ENCODE results near the gene C1QB. TPM values are rescaled to one million over a fixed set of nuclear protein-coding genes. Genes with fewer than 3 reads are reported as not detected.

The C1QB gene
- total RNA-seq, 1 experiment from 2014 or later: not detected

DNA sequence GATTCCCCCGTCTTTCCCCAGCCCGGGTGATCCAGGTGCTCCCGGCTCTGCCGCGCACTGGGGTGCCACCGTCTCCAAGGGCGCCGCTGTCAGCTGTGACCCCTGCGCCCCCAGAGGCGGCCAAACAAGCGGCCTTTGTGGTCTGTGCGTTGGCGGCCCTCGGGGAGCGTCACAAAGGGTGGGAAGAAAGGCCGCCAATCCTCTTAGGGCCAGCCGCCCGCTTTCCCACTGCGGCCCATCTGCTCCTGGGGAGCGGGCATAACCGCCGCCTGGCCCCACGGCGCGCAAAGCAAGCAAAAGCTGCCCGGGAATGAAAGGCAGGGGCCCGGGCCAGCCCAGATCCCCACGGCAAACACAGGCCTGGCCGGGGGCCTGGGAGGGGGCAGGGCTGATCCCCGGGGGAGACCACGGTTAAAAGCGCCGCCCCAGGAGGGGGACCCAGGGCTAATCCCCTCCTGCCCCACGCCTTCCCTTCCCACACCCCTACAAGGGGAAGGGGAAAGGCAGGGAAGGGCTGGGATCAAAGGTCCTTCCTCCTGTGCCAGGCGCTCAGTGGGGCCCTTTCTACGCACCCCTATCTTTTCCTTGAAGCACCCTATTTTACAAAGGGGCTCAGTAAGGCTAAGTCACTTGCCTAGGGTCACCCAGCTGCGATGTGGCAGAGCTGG is 24.0 kb downstream of the C1QB start:
- Histone ChIP-seq H3K27ac (no peak overlapping the region), H3K4me3 (no peak overlapping the region), H3K36me3 (ENCODE audit: low read depth) (no peaks in the 10 kb centered on the region), H4K20me1 (ENCODE audit: insufficient read depth) (no peaks in the 10 kb centered on the region), H3F3A (ENCODE audit: insufficient read depth, low read depth) (peaks cover 9% of the 10 kb centered on the region; the same call in 1 of the 2 replicates), H3K9me3 (ENCODE audit: insufficient read depth, low read depth) (no peaks in the 10 kb centered on the region), H3K79me2 (ENCODE audit: low read depth) (no peaks in the 10 kb centered on the region), H3K4me2 (no peak overlapping the region), H3K9me2 (ENCODE audit: insufficient read depth) (no peaks in the 10 kb centered on the region), H3K27me3 (ENCODE audit: insufficient read depth, low read depth) (no peaks in the 10 kb centered on the region), H3K4me1 (replicated peaks; ENCODE audit: insufficient read depth) (no peaks in the 10 kb centered on the region), H2AFZ (no peak overlapping the region)
- ChIA-PET CTCF (no interaction called here), POLR2A (ENCODE audit: unreplicated experiment) (no interaction called here)
- DNase-seq: no peak
- no peak for TF ChIP-seq EZH2 (IDR thresholded peaks at IDR 0.05; ENCODE audit: low read depth)
- TF ChIP-seq, protein P1, sequence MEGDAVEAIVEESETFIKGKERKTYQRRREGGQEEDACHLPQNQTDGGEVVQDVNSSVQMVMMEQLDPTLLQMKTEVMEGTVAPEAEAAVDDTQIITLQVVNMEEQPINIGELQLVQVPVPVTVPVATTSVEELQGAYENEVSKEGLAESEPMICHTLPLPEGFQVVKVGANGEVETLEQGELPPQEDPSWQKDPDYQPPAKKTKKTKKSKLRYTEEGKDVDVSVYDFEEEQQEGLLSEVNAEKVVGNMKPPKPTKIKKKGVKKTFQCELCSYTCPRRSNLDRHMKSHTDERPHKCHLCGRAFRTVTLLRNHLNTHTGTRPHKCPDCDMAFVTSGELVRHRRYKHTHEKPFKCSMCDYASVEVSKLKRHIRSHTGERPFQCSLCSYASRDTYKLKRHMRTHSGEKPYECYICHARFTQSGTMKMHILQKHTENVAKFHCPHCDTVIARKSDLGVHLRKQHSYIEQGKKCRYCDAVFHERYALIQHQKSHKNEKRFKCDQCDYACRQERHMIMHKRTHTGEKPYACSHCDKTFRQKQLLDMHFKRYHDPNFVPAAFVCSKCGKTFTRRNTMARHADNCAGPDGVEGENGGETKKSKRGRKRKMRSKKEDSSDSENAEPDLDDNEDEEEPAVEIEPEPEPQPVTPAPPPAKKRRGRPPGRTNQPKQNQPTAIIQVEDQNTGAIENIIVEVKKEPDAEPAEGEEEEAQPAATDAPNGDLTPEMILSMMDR (conservative IDR thresholded peaks at IDR 0.05): no peak
- BruUV-seq (replicated peaks): no TSS peak
- intact Hi-C loops (cut with micrococcal nuclease; ENCODE audit: unreplicated experiment): no loop called here

DNA sequence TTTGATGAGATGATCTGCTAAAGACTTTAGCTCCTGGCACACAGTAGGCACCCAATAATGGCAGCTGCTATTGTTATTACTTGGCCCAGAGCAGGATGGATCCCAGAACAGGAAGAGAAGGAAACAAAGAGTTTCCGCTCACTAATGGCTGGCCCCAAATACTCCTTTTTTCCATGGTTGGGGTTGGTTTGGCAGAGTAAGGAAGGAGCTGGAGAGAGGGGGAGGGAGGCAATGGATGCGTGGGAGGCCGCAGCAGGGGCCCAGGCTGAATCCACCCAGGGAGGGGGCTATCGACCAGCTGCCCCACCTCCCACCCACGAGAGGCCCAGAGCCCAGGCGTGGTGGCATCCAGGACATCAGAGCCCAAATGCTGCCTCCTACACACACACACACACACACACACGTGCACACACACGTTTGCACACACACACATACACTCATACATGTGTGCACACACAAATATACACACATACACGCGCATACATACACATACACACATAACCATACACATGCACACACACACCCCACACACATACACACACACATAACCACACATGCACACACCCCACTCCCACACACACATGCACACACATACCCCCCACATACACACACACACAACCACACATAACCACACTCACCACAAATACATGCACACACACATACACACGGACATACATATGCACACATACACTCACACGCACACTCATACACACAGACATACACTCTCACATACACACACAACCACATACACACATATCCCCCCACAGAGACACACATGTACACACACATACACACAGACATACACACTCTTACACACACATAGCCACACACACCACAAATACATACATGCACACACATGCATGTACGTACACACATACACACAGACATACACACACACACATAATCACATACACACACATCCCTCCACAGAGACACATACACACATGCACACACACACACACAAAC is 25.2 kb downstream of the C1QB start:
- no peaks in the 10 kb centered on the region for H4K20me1 ChIP-seq (ENCODE audit: insufficient read depth)
- DNase-seq: no peak
- intact Hi-C loops (cut with micrococcal nuclease; ENCODE audit: unreplicated experiment): no loop called here
- no peak for TF ChIP-seq EZH2 (IDR thresholded peaks at IDR 0.05; ENCODE audit: low read depth)
- TF ChIP-seq, protein P1 (conservative IDR thresholded peaks at IDR 0.05): no peak
- POLR2A ChIA-PET (ENCODE audit: unreplicated experiment): no interaction called here
- no peak overlapping the region for H3K4me2 ChIP-seq
- H3K4me1 ChIP-seq (replicated peaks; ENCODE audit: insufficient read depth): no peaks in the 10 kb centered on the region
- H3K36me3 ChIP-seq (ENCODE audit: low read depth): no peaks in the 10 kb centered on the region
- no peaks in the 10 kb centered on the region for H3K27me3 ChIP-seq (ENCODE audit: insufficient read depth, low read depth)
- BruUV-seq (replicated peaks): no TSS peak
- H3K4me3 ChIP-seq: no peak overlapping the region
- no peak overlapping the region for H2AFZ ChIP-seq
- H3K9me3 ChIP-seq (ENCODE audit: insufficient read depth, low read depth): no peaks in the 10 kb centered on the region
- peaks cover 9% of the 10 kb centered on the region; the same call in 1 of the 2 replicates for H3F3A ChIP-seq (ENCODE audit: insufficient read depth, low read depth)
- no peaks in the 10 kb centered on the region for H3K79me2 ChIP-seq (ENCODE audit: low read depth)
- no peaks in the 10 kb centered on the region for H3K9me2 ChIP-seq (ENCODE audit: insufficient read depth)
- H3K27ac ChIP-seq: no peak overlapping the region
- CTCF ChIA-PET: no interaction called here

DNA sequence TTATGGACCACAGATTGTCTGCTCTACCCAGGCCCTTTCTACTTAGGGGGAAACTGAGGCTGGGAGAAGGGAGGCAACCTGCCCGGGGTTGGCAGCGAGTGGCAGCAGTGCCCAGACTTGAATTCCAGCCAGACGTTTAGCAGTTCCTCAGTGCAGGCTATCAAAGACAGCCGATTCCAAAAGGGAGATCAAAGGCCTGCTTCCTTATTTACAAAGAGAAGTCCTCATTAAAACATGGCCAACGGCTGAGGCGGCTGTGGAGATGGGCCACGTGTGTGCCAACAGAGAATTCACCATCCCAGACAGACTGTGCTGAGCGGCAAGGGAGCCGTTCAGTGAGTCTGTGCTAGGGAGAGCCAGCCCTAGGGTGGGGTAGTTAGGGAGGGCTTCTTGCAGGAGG is 27.7 kb downstream of the C1QB start:
- Histone ChIP-seq H4K20me1 (ENCODE audit: insufficient read depth) (no peaks in the 10 kb centered on the region), H3K9me2 (ENCODE audit: insufficient read depth) (no peaks in the 10 kb centered on the region), H2AFZ (no peak overlapping the region), H3K4me1 (replicated peaks; ENCODE audit: insufficient read depth) (no peaks in the 10 kb centered on the region), H3K27ac (no peak overlapping the region), H3K9me3 (ENCODE audit: insufficient read depth, low read depth) (no peaks in the 10 kb centered on the region), H3K4me3 (no peak overlapping the region), H3K4me2 (no peak overlapping the region), H3K36me3 (ENCODE audit: low read depth) (no peaks in the 10 kb centered on the region), H3K79me2 (ENCODE audit: low read depth) (no peaks in the 10 kb centered on the region), H3F3A (ENCODE audit: insufficient read depth, low read depth) (peaks cover 9% of the 10 kb centered on the region; the same call in 1 of the 2 replicates), H3K27me3 (ENCODE audit: insufficient read depth, low read depth) (no peaks in the 10 kb centered on the region)
- DNase-seq: no peak
- TF ChIP-seq, protein P1 (conservative IDR thresholded peaks at IDR 0.05): no peak
- POLR2A ChIA-PET (ENCODE audit: unreplicated experiment): no interaction called here
- CTCF ChIA-PET: no interaction called here
- BruUV-seq (replicated peaks): no TSS peak
- intact Hi-C loops (cut with micrococcal nuclease; ENCODE audit: unreplicated experiment): no loop called here
